ENCODE measurements around the gene R3HDM2. TPM values are rescaled to one million over a fixed set of nuclear protein-coding genes. Genes with fewer than 3 reads are reported as not detected.

Gene R3HDM2
- total and polyA plus RNA-seq, 2 of the 13 experiments (the other 11 are each of a cell fraction or from before 2014, with no cell fraction given): 11.1 to 23.5 TPM

DNA sequence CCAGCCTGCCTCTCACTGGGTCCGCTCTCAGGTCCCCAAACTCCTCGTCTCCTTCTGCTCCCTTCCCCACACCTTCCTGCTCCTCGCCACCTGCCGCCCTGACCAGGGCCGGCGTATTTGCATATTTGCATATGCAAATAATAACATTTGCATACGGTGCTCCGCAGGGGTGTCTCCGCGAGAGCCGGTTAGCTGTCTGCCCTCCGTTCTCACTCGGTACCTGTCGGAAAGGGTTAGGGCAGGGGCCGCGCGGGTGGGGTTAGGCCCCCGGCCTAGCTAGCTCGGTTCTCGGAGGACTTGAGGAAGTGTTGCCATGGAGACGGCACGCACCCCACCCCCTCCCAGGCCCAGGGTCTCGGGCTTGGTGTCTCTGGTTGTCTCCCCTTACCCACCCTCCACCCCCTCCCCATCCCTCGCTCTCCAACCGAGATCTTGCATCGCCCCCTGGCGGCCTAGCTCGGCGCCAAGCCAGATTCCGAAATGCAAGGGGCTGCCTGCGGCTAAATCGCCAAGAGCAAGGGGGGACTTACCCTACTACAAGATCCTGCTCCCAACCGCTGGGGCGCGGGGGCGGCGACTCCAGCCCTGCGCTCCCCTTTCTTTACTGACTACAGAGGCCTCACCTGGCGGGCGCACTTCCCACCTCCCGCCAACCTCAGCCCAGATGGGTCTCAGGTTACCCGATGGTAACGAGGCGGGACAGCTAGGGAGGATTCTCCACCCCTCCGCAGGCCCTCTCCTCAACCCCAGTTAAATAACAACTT lies 188.0 kb downstream of the R3HDM2 start:
- ChIA-PET POLR2A (interaction anchor here (0.8 to 8.9 kb wide), 8 partner anchors 13 to 212 kb away, joined by 3 to 116 read pairs (median 4); partner anchors contain the start of genes INHBE and SHMT2), CTCF (ENCODE audit: low intra/inter-chr PET ratio, low total read pairs) (interaction anchor here (0.6 to 11.7 kb wide), 3 partner anchors 18 to 378 kb away, joined by 3 to 308 read pairs (median 6); partner anchors contain the start of gene NXPH4)
- in situ Hi-C loops (cut with HindIII; ENCODE audit: extremely low pct_ligation_motif_present, low pct_unique_long_range_greater_than_20kb) (no loop called here), intact Hi-C loops (cut with micrococcal nuclease; ENCODE audit: unreplicated experiment) (loop anchor here (1.0 kb wide), 1 partner anchor 29 kb away; no protein-coding TSS in a partner anchor)
- H3K79me2 ChIP-seq (ENCODE audit: insufficient read depth, low read length): no peaks in the 10 kb centered on the region
- no peak overlapping the region for H3K27ac ChIP-seq (ENCODE audit: extremely low read length, insufficient read depth, low read length)
- peak; percentile 38 for DNase-seq (ENCODE audit: low spot score)
- FAIRE-seq: no peak
- H3K4me2 ChIP-seq (ENCODE audit: low read depth, low read length): peak overlapping the region; percentile 98
- H4K20me1 ChIP-seq (ENCODE audit: insufficient read depth, low read length): no peaks in the 10 kb centered on the region
- 9% methylated on average over 41 of the region's 45 CpGs for WGBS (ENCODE audit: low lambda C conversion rate)
- no peak overlapping the region for H2AFZ ChIP-seq (ENCODE audit: low read length)
- H3K9ac ChIP-seq (ENCODE audit: insufficient read depth, low read depth, low read length): peak overlapping the region; percentile 21; the same call in 1 of the 2 replicates
- peaks cover 61% of the 10 kb centered on the region for H3K4me1 ChIP-seq (ENCODE audit: insufficient read depth, low read length)
- H3K36me3 ChIP-seq (replicated peaks in 1 of 2; ENCODE audit: control insufficient read depth in 1 of 2, insufficient read depth in 2 of 2, low read length in 2 of 2): no peaks in the 10 kb centered on the region
- peak overlapping the region; percentile 51 to 72 (median 58) for H3K4me3 ChIP-seq (replicated peaks in 1 of 3; ENCODE audit: insufficient read depth in 1 of 3, low read depth in 2 of 3, low read length in 3 of 3)
- H3K9me3 ChIP-seq (ENCODE audit: low read length): no peaks in the 10 kb centered on the region
- BruUV-seq (replicated peaks): no TSS peak
- peaks cover 19 to 55% of the 10 kb centered on the region in 2 experiments for H3K27me3 ChIP-seq (ENCODE audit: control insufficient read depth in 1 of 2, insufficient read depth in 2 of 2, low read length in 2 of 2)
- peak; percentile 9 for ATAC-seq
- TF ChIP-seq SRSF1 (optimal IDR thresholded peaks at IDR 0.05; ENCODE audit: low read depth, low read length): peak; percentile 10
- TF ChIP-seq, protein P1, sequence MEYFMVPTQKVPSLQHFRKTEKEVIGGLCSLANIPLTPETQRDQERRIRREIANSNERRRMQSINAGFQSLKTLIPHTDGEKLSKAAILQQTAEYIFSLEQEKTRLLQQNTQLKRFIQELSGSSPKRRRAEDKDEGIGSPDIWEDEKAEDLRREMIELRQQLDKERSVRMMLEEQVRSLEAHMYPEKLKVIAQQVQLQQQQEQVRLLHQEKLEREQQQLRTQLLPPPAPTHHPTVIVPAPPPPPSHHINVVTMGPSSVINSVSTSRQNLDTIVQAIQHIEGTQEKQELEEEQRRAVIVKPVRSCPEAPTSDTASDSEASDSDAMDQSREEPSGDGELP (IDR thresholded peaks at IDR 0.05; ENCODE audit: borderline replicate concordance, low read depth): no peak
- TF ChIP-seq HNRNPK (IDR thresholded peaks at IDR 0.05; ENCODE audit: low read depth, low read length, poor library complexity, severe bottlenecking): peak; percentile 42
- TF ChIP-seq, protein P2, sequence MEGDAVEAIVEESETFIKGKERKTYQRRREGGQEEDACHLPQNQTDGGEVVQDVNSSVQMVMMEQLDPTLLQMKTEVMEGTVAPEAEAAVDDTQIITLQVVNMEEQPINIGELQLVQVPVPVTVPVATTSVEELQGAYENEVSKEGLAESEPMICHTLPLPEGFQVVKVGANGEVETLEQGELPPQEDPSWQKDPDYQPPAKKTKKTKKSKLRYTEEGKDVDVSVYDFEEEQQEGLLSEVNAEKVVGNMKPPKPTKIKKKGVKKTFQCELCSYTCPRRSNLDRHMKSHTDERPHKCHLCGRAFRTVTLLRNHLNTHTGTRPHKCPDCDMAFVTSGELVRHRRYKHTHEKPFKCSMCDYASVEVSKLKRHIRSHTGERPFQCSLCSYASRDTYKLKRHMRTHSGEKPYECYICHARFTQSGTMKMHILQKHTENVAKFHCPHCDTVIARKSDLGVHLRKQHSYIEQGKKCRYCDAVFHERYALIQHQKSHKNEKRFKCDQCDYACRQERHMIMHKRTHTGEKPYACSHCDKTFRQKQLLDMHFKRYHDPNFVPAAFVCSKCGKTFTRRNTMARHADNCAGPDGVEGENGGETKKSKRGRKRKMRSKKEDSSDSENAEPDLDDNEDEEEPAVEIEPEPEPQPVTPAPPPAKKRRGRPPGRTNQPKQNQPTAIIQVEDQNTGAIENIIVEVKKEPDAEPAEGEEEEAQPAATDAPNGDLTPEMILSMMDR (CRISPR knock-in tag; IDR thresholded peaks at IDR 0.05): peak; percentile 81
- TF ChIP-seq NR2F6 (IDR thresholded peaks at IDR 0.05): no peak
- TF ChIP-seq NR2F6 (CRISPR knock-in tag; IDR thresholded peaks at IDR 0.05): no peak
- TF ChIP-seq MLX (CRISPR knock-in tag; IDR thresholded peaks at IDR 0.05): no peak
- TF ChIP-seq ZFY (CRISPR knock-in tag; IDR thresholded peaks at IDR 0.05): no peak
- 0 out of 4 replicates have a peak, but pooled peaks of 1 of the 2 experiments have one; percentile 2 for TF ChIP-seq MAFK (conservative IDR thresholded peaks at IDR 0.05 in 1 of 2, IDR thresholded peaks at IDR 0.05 in 1 of 2; ENCODE audit: low read length in 2 of 2)
- TF ChIP-seq, protein P3, sequence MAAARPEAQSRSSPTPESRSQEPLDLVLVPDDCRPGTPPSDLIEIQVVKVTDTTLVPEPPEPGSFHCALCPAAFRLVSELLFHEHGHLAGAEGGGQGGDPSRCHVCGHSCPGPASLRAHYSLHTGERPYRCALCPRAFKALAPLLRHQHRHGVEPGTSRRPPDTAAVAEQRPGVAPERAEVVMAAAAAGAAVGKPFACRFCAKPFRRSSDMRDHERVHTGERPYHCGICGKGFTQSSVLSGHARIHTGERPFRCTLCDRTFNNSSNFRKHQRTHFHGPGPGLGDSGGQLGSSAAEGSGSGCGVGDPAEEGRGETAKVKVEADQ (CRISPR knock-in tag; IDR thresholded peaks at IDR 0.05; ENCODE audit: borderline replicate concordance): no peak
- TF ChIP-seq, protein P4, sequence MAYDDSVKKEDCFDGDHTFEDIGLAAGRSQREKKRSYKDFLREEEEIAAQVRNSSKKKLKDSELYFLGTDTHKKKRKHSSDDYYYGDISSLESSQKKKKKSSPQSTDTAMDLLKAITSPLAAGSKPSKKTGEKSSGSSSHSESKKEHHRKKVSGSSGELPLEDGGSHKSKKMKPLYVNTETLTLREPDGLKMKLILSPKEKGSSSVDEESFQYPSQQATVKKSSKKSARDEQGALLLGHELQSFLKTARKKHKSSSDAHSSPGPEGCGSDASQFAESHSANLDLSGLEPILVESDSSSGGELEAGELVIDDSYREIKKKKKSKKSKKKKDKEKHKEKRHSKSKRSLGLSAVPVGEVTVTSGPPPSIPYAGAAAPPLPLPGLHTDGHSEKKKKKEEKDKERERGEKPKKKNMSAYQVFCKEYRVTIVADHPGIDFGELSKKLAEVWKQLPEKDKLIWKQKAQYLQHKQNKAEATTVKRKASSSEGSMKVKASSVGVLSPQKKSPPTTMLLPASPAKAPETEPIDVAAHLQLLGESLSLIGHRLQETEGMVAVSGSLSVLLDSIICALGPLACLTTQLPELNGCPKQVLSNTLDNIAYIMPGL (CRISPR knock-in tag; IDR thresholded peaks at IDR 0.05; ENCODE audit: borderline replicate concordance in 1 of 2, low read depth in 1 of 2): peak in 1 of 2 experiments; percentile 22; a peak in 1 of 4 replicates
